T-helper 1 cell (primary cell): ENCODE measurements around the gene MUC5AC.
"Not testable (repeated sequence)": the region's sequence is repeated elsewhere in the genome, so short reads cannot be mapped to it uniquely, and the experiment has no call there.

Experiments
- DNase-seq, 5 donors: peaks; one replicate each; pipeline ENCODE4 v3.0.0-alpha.2; 2012 to 2020

The MUC5AC gene

GRCh38 chr11:1163911-1164735 is 6.4 kb downstream of the MUC5AC start:
- DNase-seq, result no peak

GRCh38 chr11:1164779-1165255 is 7.1 kb downstream of the MUC5AC start:
- DNase-seq, result not testable (repeated sequence)

DNA sequence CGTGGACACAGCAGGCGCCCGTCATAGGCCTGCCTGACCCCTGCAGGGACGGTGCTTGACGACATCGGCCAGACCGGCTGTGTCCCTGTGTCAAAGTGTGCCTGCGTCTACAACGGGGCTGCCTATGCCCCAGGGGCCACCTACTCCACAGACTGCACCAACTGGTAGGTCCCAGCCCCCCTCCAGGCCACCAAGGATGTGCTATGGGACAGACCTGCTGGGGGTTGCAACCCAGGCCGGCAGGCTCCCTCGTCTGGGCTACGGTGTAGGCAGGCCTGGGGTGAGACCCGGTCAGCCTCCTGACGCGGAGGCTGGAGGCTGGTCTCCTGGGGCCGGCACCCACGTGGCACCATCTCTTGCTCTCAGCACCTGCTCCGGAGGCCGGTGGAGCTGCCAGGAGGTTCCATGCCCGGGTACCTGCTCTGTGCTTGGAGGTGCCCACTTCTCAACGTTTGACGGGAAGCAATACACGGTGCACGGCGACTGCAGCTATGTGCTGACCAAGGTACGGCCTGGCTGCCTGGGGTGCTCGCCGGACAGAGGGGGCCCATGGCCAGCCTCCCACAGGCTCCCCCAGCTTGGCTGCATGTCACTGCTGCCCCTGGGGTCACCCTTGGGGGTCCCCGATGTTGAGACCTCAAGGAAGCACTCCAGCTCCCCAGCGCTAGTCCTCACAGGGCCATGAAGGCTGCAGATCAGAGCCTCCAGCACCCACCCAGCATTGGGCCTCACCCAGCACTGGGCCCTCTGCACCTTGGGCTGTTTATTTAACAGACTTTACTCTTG is 7.7 kb downstream of the MUC5AC start:
- DNase-seq, result no peak

- DNase-seq, result no peak
Observed at GRCh38 chr11:1167256-1167655, 9.5 kb downstream of the MUC5AC start.

DNA sequence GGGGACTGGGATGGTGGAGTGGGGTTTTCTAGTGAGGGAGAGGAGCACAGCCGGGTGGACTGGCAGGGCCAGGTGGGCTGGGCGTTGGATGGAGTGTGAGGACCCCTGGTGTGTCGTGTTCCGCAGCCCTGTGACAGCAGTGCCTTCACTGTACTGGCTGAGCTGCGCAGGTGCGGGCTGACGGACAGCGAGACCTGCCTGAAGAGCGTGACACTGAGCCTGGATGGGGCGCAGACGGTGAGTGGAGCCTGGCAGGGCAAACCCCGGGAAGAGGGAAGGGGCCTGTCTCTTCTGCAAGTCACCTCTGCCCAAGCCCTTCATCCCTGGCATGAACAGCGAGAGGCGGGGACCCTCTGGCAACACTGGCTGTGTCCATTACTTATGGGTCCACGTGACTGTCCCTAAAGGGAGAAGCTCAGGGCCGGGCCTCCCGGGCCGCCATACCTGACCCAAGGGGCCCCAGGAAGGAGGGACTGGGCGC is 10.0 kb downstream of the MUC5AC start:
- DNase-seq, result no peak

GRCh38 chr11:1168256-1168655 is 10.5 kb downstream of the MUC5AC start:
- DNase-seq, result no peak

GRCh38 chr11:1168721-1169161 is 11.0 kb downstream of the MUC5AC start:
- no peak for DNase-seq

GRCh38 chr11:1171223-1171984 is 13.7 kb downstream of the MUC5AC start:
- no peak for DNase-seq

- no peak for DNase-seq
Observed at GRCh38 chr11:1171985-1172728, 14.4 kb downstream of the MUC5AC start.

DNA sequence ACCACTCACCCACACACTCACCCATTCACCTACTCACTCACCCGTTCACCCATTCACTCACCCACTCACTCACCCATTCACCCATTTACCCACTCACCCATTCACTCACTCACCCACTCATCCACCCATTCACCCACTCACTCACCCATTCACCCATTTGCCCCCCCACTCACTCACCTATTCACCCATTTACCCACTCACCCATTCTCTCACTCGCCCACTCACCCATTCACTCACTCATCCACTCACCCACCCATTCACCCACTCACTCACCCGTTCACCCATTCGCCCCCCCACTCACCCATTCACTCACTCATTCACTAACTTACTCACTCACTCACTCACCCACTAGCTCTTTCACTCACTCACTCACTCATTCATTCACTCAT is 15.0 kb downstream of the MUC5AC start:
- no peak for DNase-seq

DNA sequence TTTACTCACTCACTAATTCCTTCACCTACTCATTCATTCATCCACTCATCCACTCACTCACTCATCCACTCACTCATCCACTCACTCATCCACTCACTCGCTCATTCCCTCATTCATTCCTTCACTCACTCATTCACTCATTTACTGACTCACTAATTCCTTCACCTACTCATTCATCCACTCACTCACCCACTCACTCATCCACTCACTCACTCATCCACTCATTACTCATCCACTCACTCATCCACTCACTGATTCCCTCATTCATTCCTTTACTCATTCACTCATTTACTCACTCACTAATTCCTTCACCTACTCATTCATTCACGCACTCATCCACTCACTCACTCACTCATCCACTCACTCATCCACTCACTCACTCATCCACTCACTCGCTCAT is 15.6 kb downstream of the MUC5AC start:
- DNase-seq, result not testable (repeated sequence)

GRCh38 chr11:1174441-1175370 is 17.0 kb downstream of the MUC5AC start:
- DNase-seq, result no peak

- DNase-seq, result no peak
Observed at GRCh38 chr11:1175461-1176223, 17.9 kb downstream of the MUC5AC start.

DNA sequence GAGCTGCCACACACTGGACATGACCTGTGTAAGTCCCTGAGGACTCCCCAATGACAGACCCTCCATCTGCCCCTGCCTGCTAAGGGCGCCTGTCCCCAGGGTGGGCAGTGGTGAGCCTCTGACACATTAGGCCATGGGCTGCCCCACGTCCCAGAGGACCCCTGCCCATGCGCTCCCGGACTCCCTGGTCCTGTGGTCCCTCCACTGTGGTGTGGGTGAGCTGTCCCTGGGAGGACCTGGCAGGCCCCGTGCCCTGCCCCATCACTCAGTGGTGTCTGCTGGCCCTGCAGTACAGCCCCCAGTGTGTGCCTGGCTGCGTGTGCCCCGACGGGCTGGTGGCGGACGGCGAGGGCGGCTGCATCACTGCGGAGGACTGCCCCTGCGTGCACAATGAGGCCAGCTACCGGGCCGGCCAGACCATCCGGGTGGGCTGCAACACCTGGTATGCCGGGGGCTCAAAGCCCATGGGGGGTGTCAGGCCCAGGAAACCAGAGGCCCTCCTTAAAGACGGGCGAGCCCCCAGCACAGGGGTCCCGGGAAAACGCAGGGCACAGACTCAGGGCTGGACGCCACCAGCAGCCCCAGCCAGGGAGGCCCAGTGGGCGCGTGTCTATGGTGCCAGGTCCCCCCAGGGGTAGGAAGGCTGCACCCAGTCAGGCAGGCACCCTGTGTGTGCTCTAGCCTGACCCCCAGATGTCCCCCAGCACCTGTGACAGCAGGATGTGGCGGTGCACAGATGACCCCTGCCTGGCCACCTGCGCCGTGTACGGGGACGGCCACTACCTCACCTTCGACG is 18.7 kb downstream of the MUC5AC start:
- no peak for DNase-seq

GRCh38 chr11:1177020-1177770 is 19.4 kb downstream of the MUC5AC start:
- no peak for DNase-seq

DNA sequence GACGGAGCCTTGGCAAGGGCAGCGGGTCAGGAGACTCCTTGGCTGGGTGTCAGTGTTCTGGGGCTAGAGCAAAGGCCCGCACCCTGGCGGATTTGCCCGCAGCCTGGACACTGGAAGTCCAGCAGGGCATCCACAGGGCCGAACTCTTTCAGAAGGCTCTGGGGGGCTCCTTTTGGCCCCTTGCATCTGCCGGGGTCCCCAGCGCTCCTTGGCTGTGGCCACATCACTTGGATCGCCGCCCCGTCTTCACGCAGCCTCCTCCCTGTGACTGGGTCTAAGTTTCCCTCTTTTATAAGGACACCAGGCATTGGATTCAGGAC is 20.0 kb downstream of the MUC5AC start:
- no peak for DNase-seq

GRCh38 chr11:1178201-1178885 is 20.6 kb downstream of the MUC5AC start:
- DNase-seq, result no peak

GRCh38 chr11:1178906-1179305 is 21.2 kb downstream of the MUC5AC start:
- DNase-seq, result no peak
